Measurements from ENCODE around the gene MIEF1. TPM values are rescaled to one million over a fixed set of nuclear protein-coding genes. Genes with fewer than 3 reads are reported as not detected.

Gene MIEF1
- total RNA-seq, 1 donor from 2014 or later = 32.4 TPM

GRCh38 chr22:39563571-39564428, 61.7 kb downstream of the MIEF1 start:
- H3K4me1 Mint-ChIP-seq (ENCODE audit: low read depth) = peaks cover 4% of the 10 kb centered on the region
- no peak for TF ChIP-seq CTCF (IDR thresholded peaks at IDR 0.05; ENCODE audit: unreplicated experiment)
- no peaks in the 10 kb centered on the region for H3K9me3 Mint-ChIP-seq (ENCODE audit: low read depth)
- no peak overlapping the region for H3K4me3 Mint-ChIP-seq (ENCODE audit: low read depth)
- no peaks in the 10 kb centered on the region for H3K36me3 Mint-ChIP-seq (ENCODE audit: insufficient read depth)
- no peak for DNase-seq (ENCODE audit: low spot score, unreplicated experiment)
- H3K27ac Mint-ChIP-seq = no peak overlapping the region
- H3K27me3 Mint-ChIP-seq = peaks cover 28% of the 10 kb centered on the region

- Mint-ChIP-seq H3K4me1 (ENCODE audit: low read depth) (peaks cover 4% of the 10 kb centered on the region), H3K9me3 (ENCODE audit: low read depth) (no peaks in the 10 kb centered on the region), H3K27ac (no peak overlapping the region), H3K4me3 (ENCODE audit: low read depth) (no peak overlapping the region), H3K27me3 (peaks cover 14% of the 10 kb centered on the region), H3K36me3 (ENCODE audit: insufficient read depth) (no peaks in the 10 kb centered on the region)
- no peak for TF ChIP-seq CTCF (IDR thresholded peaks at IDR 0.05; ENCODE audit: unreplicated experiment)
- DNase-seq (ENCODE audit: low spot score, unreplicated experiment) = no peak
Measured at GRCh38 chr22:39565414-39565944, 63.4 kb downstream of the MIEF1 start.

GRCh38 chr22:39567135-39567946, 65.3 kb downstream of the MIEF1 start:
- Mint-ChIP-seq H3K9me3 (ENCODE audit: low read depth) (no peaks in the 10 kb centered on the region), H3K4me1 (ENCODE audit: low read depth) (peaks cover 4% of the 10 kb centered on the region), H3K27me3 (peaks cover 7% of the 10 kb centered on the region), H3K4me3 (ENCODE audit: low read depth) (no peak overlapping the region), H3K36me3 (ENCODE audit: insufficient read depth) (no peaks in the 10 kb centered on the region), H3K27ac (no peak overlapping the region)
- no peak for TF ChIP-seq CTCF (IDR thresholded peaks at IDR 0.05; ENCODE audit: unreplicated experiment)
- DNase-seq (ENCODE audit: low spot score, unreplicated experiment) = no peak

Other genes with a start within 250 kb of the MIEF1 start
- gene RPL3, start 182.7 kb upstream of the MIEF1 start, total RNA-seq = 2,433 and 2,506 TPM in 2 replicates
- 36.8 and 38.0 TPM in 2 replicates for gene SYNGR1, start 152.3 kb upstream of the MIEF1 start, total RNA-seq
- 31.2 and 40.6 TPM in 2 replicates for gene TAB1, start 102.5 kb upstream of the MIEF1 start, total RNA-seq
- 28.8 and 32.7 TPM in 2 replicates for gene MGAT3, start 45.3 kb upstream of the MIEF1 start, total RNA-seq
- gene ATF4, start 18.3 kb downstream of the MIEF1 start, total RNA-seq = 332 and 356 TPM in 2 replicates
- 45.2 and 48.2 TPM in 2 replicates for gene RPS19BP1, start 30.5 kb downstream of the MIEF1 start, total RNA-seq
- 0.24 and 0.41 TPM in 2 replicates for gene CACNA1I, start 68.5 kb downstream of the MIEF1 start, total RNA-seq